GM12878 (cell line): ENCODE data around the gene IL23R. TPM values are rescaled to one million over a fixed set of nuclear protein-coding genes. Genes with fewer than 3 reads are reported as not detected.

Experiments
- polyA plus RNA-seq, 11 experiments: library from polyadenylated mRNA; depleted of rRNA in 4 of 11; unstranded in 6 of 11; stranded (reverse) in 5 of 11; fragments of >200 nt; fragmentation: Nextera tagmentation in 4 of 11; fragmentation: Illumina TruSeq in 1 of 11; extraction: Ambion mirVana in 4 of 11; extraction: Trizol in 1 of 11; gene quantifications; 1 replicate in 1 of 11; 2 replicates in 10 of 11; pipeline versions ENCODE4 v1.2.1 to v1.2.3, GENCODE V29; 2011 to 2016; ENCODE audit warnings: inconsistent platforms in 2 of 11, missing spikeins in 2 of 11, low read depth in 1 of 11
- small RNA-seq: library from RNA; depleted of rRNA; stranded (forward); fragments of <200 nt; gene quantifications from one replicate; pipeline ENCODE3, GENCODE V24; 2014
- total RNA-seq, 4 experiments: library from RNA; depleted of rRNA in 3 of 4; stranded (reverse); fragments of >200 nt in 3 of 4; fragmentation: Illumina TruSeq in 1 of 4; extraction: Trizol in 1 of 4; gene quantifications; 2 replicates each; pipeline versions ENCODE4 v1.2.1 to v1.2.3, GENCODE V29; 2013 to 2021

The IL23R gene
- total and polyA plus RNA-seq, 10 of the 15 experiments (the other 5 are each of a cell fraction or from before 2014, with no cell fraction given) = 0.16 to 6.4 (median 0.59) TPM

Small RNA genes lying within 50 kb of the gene (small RNA-seq; reads per million reads assigned to genes)
- not detected for gene RNU4ATAC4P
- gene RNU6-586P = not detected

Other genes with a start within 250 kb of the IL23R start
- gene DNAI4, start 241.6 kb upstream of the IL23R start, total RNA-seq (2014; rRNA removed) = 0.16 TPM in 1 of 2 replicates, not detected in the other
- gene DNAI4, start 241.6 kb upstream of the IL23R start, total RNA-seq (2014; rRNA removed; fragmentation: Illumina TruSeq; extraction: Trizol) = 0.23 and 0.27 TPM in 2 replicates
- gene DNAI4, start 241.6 kb upstream of the IL23R start, total RNA-seq (2021) = 0.46 and 0.77 TPM in 2 replicates
- gene DNAI4, start 241.6 kb upstream of the IL23R start, polyA plus RNA-seq (2011; rRNA removed) = 0.24 and 0.98 TPM in 2 replicates
- 0.10 and 0.13 TPM in 2 replicates for gene DNAI4, start 241.6 kb upstream of the IL23R start, polyA plus RNA-seq (2014; fragmentation: Illumina TruSeq; extraction: Trizol)
- gene DNAI4, start 241.6 kb upstream of the IL23R start, polyA plus RNA-seq (2014; fragmentation: Nextera tagmentation; extraction: Ambion mirVana) = under 1 TPM; 0.15 to 0.21 TPM
- 0.15 and 0.27 TPM in 2 replicates for gene DNAI4, start 241.6 kb upstream of the IL23R start, polyA plus RNA-seq (2014; rRNA removed)
- 1 to 10 TPM; 1.2 to 2.3 TPM for gene DNAI4, start 241.6 kb upstream of the IL23R start, polyA plus RNA-seq (2016; fragmentation: Nextera tagmentation; extraction: Ambion mirVana)
- gene MIER1, start 241.5 kb upstream of the IL23R start, total RNA-seq (2014; rRNA removed) = 24.7 and 30.9 TPM in 2 replicates
- 33.9 and 34.2 TPM in 2 replicates for gene MIER1, start 241.5 kb upstream of the IL23R start, total RNA-seq (2014; rRNA removed; fragmentation: Illumina TruSeq; extraction: Trizol)
- 29.7 and 31.4 TPM in 2 replicates for gene MIER1, start 241.5 kb upstream of the IL23R start, total RNA-seq (2021)
- gene MIER1, start 241.5 kb upstream of the IL23R start, polyA plus RNA-seq (2011; rRNA removed) = 22.8 and 39.8 TPM in 2 replicates
- 26.6 and 32.5 TPM in 2 replicates for gene MIER1, start 241.5 kb upstream of the IL23R start, polyA plus RNA-seq (2014; fragmentation: Illumina TruSeq; extraction: Trizol)
- 10 to 100 TPM; 16.1 to 24.6 TPM for gene MIER1, start 241.5 kb upstream of the IL23R start, polyA plus RNA-seq (2014; fragmentation: Nextera tagmentation; extraction: Ambion mirVana)
- 13.4 and 13.6 TPM in 2 replicates for gene MIER1, start 241.5 kb upstream of the IL23R start, polyA plus RNA-seq (2014; rRNA removed)
- gene MIER1, start 241.5 kb upstream of the IL23R start, polyA plus RNA-seq (2016; fragmentation: Nextera tagmentation; extraction: Ambion mirVana) = 10 to 100 TPM; 35.2 to 39.8 TPM
- 7.7 and 9.5 TPM in 2 replicates for gene SLC35D1, start 112.3 kb upstream of the IL23R start, total RNA-seq (2014; rRNA removed)
- gene SLC35D1, start 112.3 kb upstream of the IL23R start, total RNA-seq (2014; rRNA removed; fragmentation: Illumina TruSeq; extraction: Trizol) = 9.0 and 9.3 TPM in 2 replicates
- 8.4 and 8.6 TPM in 2 replicates for gene SLC35D1, start 112.3 kb upstream of the IL23R start, total RNA-seq (2021)
- gene SLC35D1, start 112.3 kb upstream of the IL23R start, polyA plus RNA-seq (2011; rRNA removed) = 8.8 and 10.6 TPM in 2 replicates
- 9.3 and 10.8 TPM in 2 replicates for gene SLC35D1, start 112.3 kb upstream of the IL23R start, polyA plus RNA-seq (2014; fragmentation: Illumina TruSeq; extraction: Trizol)
- gene SLC35D1, start 112.3 kb upstream of the IL23R start, polyA plus RNA-seq (2014; fragmentation: Nextera tagmentation; extraction: Ambion mirVana) = 1 to 10 TPM; 2.9 to 3.4 TPM
- 6.0 and 7.0 TPM in 2 replicates for gene SLC35D1, start 112.3 kb upstream of the IL23R start, polyA plus RNA-seq (2014; rRNA removed)
- gene SLC35D1, start 112.3 kb upstream of the IL23R start, polyA plus RNA-seq (2016; fragmentation: Nextera tagmentation; extraction: Ambion mirVana) = 10 to 100 TPM; 11.4 to 12.4 TPM
- gene C1orf141, start 31.5 kb upstream of the IL23R start, total RNA-seq (2014; rRNA removed) = not detected in 2 replicates
- not detected in 2 replicates for gene C1orf141, start 31.5 kb upstream of the IL23R start, total RNA-seq (2014; rRNA removed; fragmentation: Illumina TruSeq; extraction: Trizol)
- not detected in 2 replicates for gene C1orf141, start 31.5 kb upstream of the IL23R start, total RNA-seq (2021)
- not detected in 2 replicates for gene C1orf141, start 31.5 kb upstream of the IL23R start, polyA plus RNA-seq (2011; rRNA removed)
- gene C1orf141, start 31.5 kb upstream of the IL23R start, polyA plus RNA-seq (2014; fragmentation: Illumina TruSeq; extraction: Trizol) = not detected in 2 replicates
- gene C1orf141, start 31.5 kb upstream of the IL23R start, polyA plus RNA-seq (2014; fragmentation: Nextera tagmentation; extraction: Ambion mirVana) = not detected
- gene C1orf141, start 31.5 kb upstream of the IL23R start, polyA plus RNA-seq (2014; rRNA removed) = not detected in 2 replicates
- gene C1orf141, start 31.5 kb upstream of the IL23R start, polyA plus RNA-seq (2016; fragmentation: Nextera tagmentation; extraction: Ambion mirVana) = not detected
- 0.85 and 1.1 TPM in 2 replicates for gene IL12RB2, start 141.4 kb downstream of the IL23R start, total RNA-seq (2014; rRNA removed)
- gene IL12RB2, start 141.4 kb downstream of the IL23R start, total RNA-seq (2014; rRNA removed; fragmentation: Illumina TruSeq; extraction: Trizol) = 0.60 and 1.1 TPM in 2 replicates
- 0.54 and 0.61 TPM in 2 replicates for gene IL12RB2, start 141.4 kb downstream of the IL23R start, total RNA-seq (2021)
- gene IL12RB2, start 141.4 kb downstream of the IL23R start, polyA plus RNA-seq (2011; rRNA removed) = 0.15 and 0.27 TPM in 2 replicates
- 0.73 and 1.1 TPM in 2 replicates for gene IL12RB2, start 141.4 kb downstream of the IL23R start, polyA plus RNA-seq (2014; fragmentation: Illumina TruSeq; extraction: Trizol)
- gene IL12RB2, start 141.4 kb downstream of the IL23R start, polyA plus RNA-seq (2014; fragmentation: Nextera tagmentation; extraction: Ambion mirVana) = under 1 TPM in 1 of 2 experiments, not detected in 1; 0.24 TPM
- 0.24 and 0.96 TPM in 2 replicates for gene IL12RB2, start 141.4 kb downstream of the IL23R start, polyA plus RNA-seq (2014; rRNA removed)
- under 1 TPM; 0.52 to 0.69 TPM for gene IL12RB2, start 141.4 kb downstream of the IL23R start, polyA plus RNA-seq (2016; fragmentation: Nextera tagmentation; extraction: Ambion mirVana)